Measurements from ENCODE around the gene LY6G5C. TPM values are rescaled to one million over a fixed set of nuclear protein-coding genes. Genes with fewer than 3 reads are reported as not detected.

LY6G5C gene
- total RNA-seq, 1 experiment from 2014 or later, result 1.7 TPM

DNA sequence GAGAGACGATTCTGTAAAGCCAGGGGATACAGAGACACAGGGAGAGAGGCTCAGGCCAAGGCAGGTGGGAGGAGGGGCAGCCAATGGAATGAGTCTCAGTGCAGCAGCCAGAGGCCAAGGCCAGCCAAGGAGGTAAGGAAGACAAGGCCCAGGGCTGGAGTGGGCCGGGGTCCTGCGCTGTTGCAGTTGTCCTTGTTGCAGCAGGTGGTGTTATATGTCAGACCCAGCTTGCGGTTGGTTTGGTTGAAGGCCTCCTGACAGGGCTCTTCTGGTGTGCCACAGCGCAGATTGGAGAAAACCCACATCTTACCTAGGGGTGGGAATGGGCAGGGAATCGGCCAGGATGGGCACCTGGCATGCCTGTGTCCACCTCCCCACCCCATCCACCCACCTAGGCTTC, 38.1 kb upstream of the LY6G5C start:
- Histone ChIP-seq H3K79me2 (ENCODE audit: insufficient read depth, low read length) (no peaks in the 10 kb centered on the region), H3K4me2 (ENCODE audit: low read length) (peak overlapping the region; percentile 68), H3K9me2 (ENCODE audit: insufficient read depth) (no peaks in the 10 kb centered on the region), H3K9ac (ENCODE audit: low read length) (no peak overlapping the region), H2AFZ (ENCODE audit: low read depth, low read length, poor library complexity, severe bottlenecking) (no peak overlapping the region), H3K9me3 (ENCODE audit: control insufficient read depth in 1 of 2, insufficient read depth in 1 of 2, low read depth in 1 of 2, low read length in 2 of 2) (no peaks in the 10 kb centered on the region), H3K4me1 (ENCODE audit: control insufficient read depth in 1 of 2, insufficient read depth in 2 of 2, low read length in 2 of 2) (peaks cover 35 to 49% of the 10 kb centered on the region in 2 experiments), H3K36me3 (ENCODE audit: control insufficient read depth in 1 of 2, insufficient read depth in 2 of 2, low read length in 2 of 2) (no peaks in the 10 kb centered on the region), H3K27me3 (ENCODE audit: insufficient read depth, low read length) (no peaks in the 10 kb centered on the region), H3K4me3 (replicated peaks in 1 of 2; ENCODE audit: low read depth in 1 of 2, low read length in 2 of 2) (0 out of 4 replicates have a peak overlapping the region, but pooled peaks of 1 of the 2 experiments have one; percentile 14), H4K20me1 (ENCODE audit: insufficient read depth) (no peaks in the 10 kb centered on the region), H3K27ac (ENCODE audit: low read depth, low read length) (peak overlapping the region; percentile 36; the same call in 1 of the 2 replicates)
- ChIA-PET POLR2A (no interaction called here), RAD21 (ENCODE audit: low non-redundant PET in 1 of 2, low total read pairs in 2 of 2, uncharacterized antibody in 2 of 2, unreplicated experiment in 2 of 2) (no interaction called here), CTCF (no interaction called here)
- TF ChIP-seq, protein P1, sequence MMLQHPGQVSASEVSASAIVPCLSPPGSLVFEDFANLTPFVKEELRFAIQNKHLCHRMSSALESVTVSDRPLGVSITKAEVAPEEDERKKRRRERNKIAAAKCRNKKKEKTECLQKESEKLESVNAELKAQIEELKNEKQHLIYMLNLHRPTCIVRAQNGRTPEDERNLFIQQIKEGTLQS (IDR thresholded peaks at IDR 0.05), result no peak
- TF ChIP-seq RAD21 (IDR thresholded peaks at IDR 0.05; ENCODE audit: low read depth), result no peak
- no peak for TF ChIP-seq REST (IDR thresholded peaks at IDR 0.05; ENCODE audit: low read depth)
- no peak for TF ChIP-seq ZBTB33 (IDR thresholded peaks at IDR 0.05; ENCODE audit: extremely low read depth, insufficient replicate concordance, low read length)
- TF ChIP-seq ZNF274 (IDR thresholded peaks at IDR 0.05; ENCODE audit: low read depth, low read length), result no peak
- no peak for TF ChIP-seq SRF (IDR thresholded peaks at IDR 0.05; ENCODE audit: low read depth)
- TF ChIP-seq EZH2 (IDR thresholded peaks at IDR 0.05), result no peak
- TF ChIP-seq JUND (IDR thresholded peaks at IDR 0.05), result no peak
- TF ChIP-seq, protein P2, sequence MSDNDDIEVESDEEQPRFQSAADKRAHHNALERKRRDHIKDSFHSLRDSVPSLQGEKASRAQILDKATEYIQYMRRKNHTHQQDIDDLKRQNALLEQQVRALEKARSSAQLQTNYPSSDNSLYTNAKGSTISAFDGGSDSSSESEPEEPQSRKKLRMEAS (IDR thresholded peaks at IDR 0.05), result no peak
- no peak for TF ChIP-seq FOSL1 (IDR thresholded peaks at IDR 0.05; ENCODE audit: low read depth)
- TF ChIP-seq EZH2phosphoT487 (IDR thresholded peaks at IDR 0.05; ENCODE audit: borderline replicate concordance), result no peak
- TF ChIP-seq POLR2A (IDR thresholded peaks at IDR 0.05; ENCODE audit: borderline replicate concordance, extremely low read depth, insufficient read depth, insufficient read length), result no peak
- no peak for TF ChIP-seq POLR2AphosphoS5 (IDR thresholded peaks at IDR 0.05; ENCODE audit: low read depth, low read length)
- TF ChIP-seq, protein P3, sequence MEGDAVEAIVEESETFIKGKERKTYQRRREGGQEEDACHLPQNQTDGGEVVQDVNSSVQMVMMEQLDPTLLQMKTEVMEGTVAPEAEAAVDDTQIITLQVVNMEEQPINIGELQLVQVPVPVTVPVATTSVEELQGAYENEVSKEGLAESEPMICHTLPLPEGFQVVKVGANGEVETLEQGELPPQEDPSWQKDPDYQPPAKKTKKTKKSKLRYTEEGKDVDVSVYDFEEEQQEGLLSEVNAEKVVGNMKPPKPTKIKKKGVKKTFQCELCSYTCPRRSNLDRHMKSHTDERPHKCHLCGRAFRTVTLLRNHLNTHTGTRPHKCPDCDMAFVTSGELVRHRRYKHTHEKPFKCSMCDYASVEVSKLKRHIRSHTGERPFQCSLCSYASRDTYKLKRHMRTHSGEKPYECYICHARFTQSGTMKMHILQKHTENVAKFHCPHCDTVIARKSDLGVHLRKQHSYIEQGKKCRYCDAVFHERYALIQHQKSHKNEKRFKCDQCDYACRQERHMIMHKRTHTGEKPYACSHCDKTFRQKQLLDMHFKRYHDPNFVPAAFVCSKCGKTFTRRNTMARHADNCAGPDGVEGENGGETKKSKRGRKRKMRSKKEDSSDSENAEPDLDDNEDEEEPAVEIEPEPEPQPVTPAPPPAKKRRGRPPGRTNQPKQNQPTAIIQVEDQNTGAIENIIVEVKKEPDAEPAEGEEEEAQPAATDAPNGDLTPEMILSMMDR (IDR thresholded peaks at IDR 0.05 in 2 of 3, conservative IDR thresholded peaks at IDR 0.05 in 1 of 3; ENCODE audit: borderline replicate concordance in 1 of 3, insufficient read depth in 1 of 3, low read depth in 2 of 3, low read length in 2 of 3), result no peak
- no peak for TF ChIP-seq ELF1 (IDR thresholded peaks at IDR 0.05; ENCODE audit: borderline replicate concordance, low read depth)
- TF ChIP-seq YY1 (IDR thresholded peaks at IDR 0.05; ENCODE audit: extremely low read depth, insufficient replicate concordance, low read depth, low read length), result no peak
- no TSS peak for BruUV-seq (replicated peaks)
- ATAC-seq, result peak; percentile 5; the same call in 1 of the 2 replicates
- intact Hi-C loops (cut with micrococcal nuclease), result no loop called here
- no peak for DNase-seq (ENCODE audit: low read depth, low spot score)
